Measurements from ENCODE around the gene FRMD8. TPM values are rescaled to one million over a fixed set of nuclear protein-coding genes. Genes with fewer than 3 reads are reported as not detected.

The FRMD8 gene
- total and polyA plus RNA-seq, 9 of the 15 experiments (the other 6 are each of a cell fraction or from before 2014, with no cell fraction given), result 4.5 to 54.5 (median 15.8) TPM

- TF ChIP-seq ZNF518B (CRISPR knock-in tag; IDR thresholded peaks at IDR 0.05), result no peak
- no peak for TF ChIP-seq ZNF561 (CRISPR knock-in tag; conservative IDR thresholded peaks at IDR 0.05)
- peak; percentile 87; the same call in 1 of the 2 replicates for TF ChIP-seq HIVEP1 (CRISPR knock-in tag; IDR thresholded peaks at IDR 0.05)
- TF ChIP-seq POLR2A (conservative IDR thresholded peaks at IDR 0.05), result peak; percentile 69
- no peak for TF ChIP-seq ZNF57 (CRISPR knock-in tag; IDR thresholded peaks at IDR 0.05)
- no peak for TF ChIP-seq ZNF408 (CRISPR knock-in tag; IDR thresholded peaks at IDR 0.05; ENCODE audit: low read depth)
- TF ChIP-seq SNAPC5 (CRISPR knock-in tag; IDR thresholded peaks at IDR 0.05), result no peak
- peak; percentile 86; the same call in 1 of the 2 replicates for TF ChIP-seq ZNF175 (CRISPR knock-in tag; IDR thresholded peaks at IDR 0.05; ENCODE audit: low read depth)
- no peak for TF ChIP-seq PTTG1 (tag; IDR thresholded peaks at IDR 0.05; ENCODE audit: low read depth)
- TF ChIP-seq RREB1 (CRISPR knock-in tag; IDR thresholded peaks at IDR 0.05), result no peak
- no peak for TF ChIP-seq BRD9 (IDR thresholded peaks at IDR 0.05; ENCODE audit: low read depth, partially characterized antibody)
- TF ChIP-seq PBX2 (CRISPR knock-in tag; IDR thresholded peaks at IDR 0.05; ENCODE audit: low read depth), result no peak
- no peak for TF ChIP-seq PBX2 (tag; conservative IDR thresholded peaks at IDR 0.05; ENCODE audit: low read depth)
- no peak for TF ChIP-seq TCF7 (IDR thresholded peaks at IDR 0.05; ENCODE audit: borderline replicate concordance)
- no peak for TF ChIP-seq FOXM1 (IDR thresholded peaks at IDR 0.05; ENCODE audit: low read depth)
- TF ChIP-seq FOXM1 (CRISPR knock-in tag; IDR thresholded peaks at IDR 0.05; ENCODE audit: low read depth), result no peak
- peak; percentile 67 for TF ChIP-seq SUPT5H (IDR thresholded peaks at IDR 0.05)
These were observed 34.7 kb downstream of the FRMD8 start (continued) for GRCh38 chr11:65420979-65421793.

All from K562 (cell line).